Vagina (tissue), 1 donor: ENCODE data around the gene TGFBRAP1. TPM values are rescaled to one million over a fixed set of nuclear protein-coding genes. Genes with fewer than 3 reads are reported as not detected.

Experiments
- total RNA-seq: library from RNA; depleted of rRNA; stranded (reverse); fragments of >200 nt; gene quantifications from one replicate; pipeline ENCODE4 v1.2.3, GENCODE V29; 2016

Gene TGFBRAP1
- total RNA-seq, 1 donor from 2014 or later: 20.1 TPM

Other genes with a start within 250 kb of the TGFBRAP1 start
- gene GPR45, start 88.0 kb downstream of the TGFBRAP1 start, total RNA-seq: not detected
- gene C2orf49, start 7.8 kb upstream of the TGFBRAP1 start, total RNA-seq: 14.0 TPM
- gene FHL2, start 69.3 kb upstream of the TGFBRAP1 start, total RNA-seq: 62.1 TPM